Panc1 (cell line): ENCODE results near the gene C19orf53. TPM values are rescaled to one million over a fixed set of nuclear protein-coding genes. Genes with fewer than 3 reads are reported as not detected.

Experiments used
- ATAC-seq: fragments of 200-7000 bp; cut with Tn5 transposase; 2 replicates; pipeline ENCODE4 v1.9.1; 2020; ENCODE audit warnings: mild to moderate bottlenecking, moderate library complexity
- BruUV-seq: library from RNA; stranded (reverse); fragments of 400-500 nt; replicated peaks from 2 replicates; lab custom pipeline; 2021; lab: Mats Ljungman, UMichigan
- CTCF ChIA-PET: fragments of 300-600 bp; sonication (Branson Sonifier 250); formaldehyde crosslinking; loops from one replicate; lab custom pipeline; 2022; ENCODE audit warnings: antibody characterized with exemption; lab: Charles Lee
- POLR2A ChIA-PET: fragments of 300-600 bp; sonication (Branson Sonifier 250); formaldehyde crosslinking; loops from one replicate; lab custom pipeline; 2022; ENCODE audit warnings: antibody characterized with exemption; lab: Charles Lee
- DNase-seq: peaks from one replicate; pipeline ENCODE4 v3.0.0-alpha.2; 2010; ENCODE audit warnings: low read depth, low spot score
- H3K27ac ChIP-seq: 2 replicates; pipeline ENCODE4 v1.5.1; 2011; ENCODE audit warnings: mild to moderate bottlenecking, low read length, inconsistent platforms
- H3K27me3 ChIP-seq: fragments of 200-500 bp; sonication (Bioruptor generic); 2 replicates; pipeline ENCODE4 v1.6.0; 2014; ENCODE audit warnings: low read length, inconsistent platforms; ENCODE audit not compliant: control insufficient read depth, insufficient read depth
- H3K36me3 ChIP-seq: fragments of 200-500 bp; sonication (Bioruptor generic); 2 replicates; pipeline ENCODE4 v1.5.1; 2014; ENCODE audit warnings: inconsistent platforms, mild to moderate bottlenecking, low read length, moderate library complexity; ENCODE audit not compliant: control insufficient read depth, insufficient read depth
- H3K4me1 ChIP-seq: 2 replicates; pipeline ENCODE4 v1.5.1; 2011; ENCODE audit warnings: inconsistent platforms, mild to moderate bottlenecking, low read length, moderate library complexity; ENCODE audit not compliant: control insufficient read depth, insufficient read depth
- H3K4me3 ChIP-seq, 2 experiments: 2 replicates each; pipeline ENCODE4 v1.5.1; 2011 to 2012; ENCODE audit warnings: low read depth in 2 of 2, low read length in 2 of 2, mild to moderate bottlenecking in 2 of 2, inconsistent platforms in 1 of 2, moderate library complexity in 1 of 2
- H3K9me3 ChIP-seq: fragments of 200-500 bp; sonication (Bioruptor generic); 2 replicates; pipeline ENCODE4 v1.5.1; 2014; ENCODE audit warnings: low read depth, mild to moderate bottlenecking, inconsistent platforms, low read length, moderate library complexity; ENCODE audit not compliant: control insufficient read depth, insufficient read depth
- POLR2AphosphoS5 ChIP-seq: IDR thresholded peaks from 2 replicates; pipeline ENCODE4 v1.6.1; 2012; ENCODE audit warnings: mild to moderate bottlenecking, low read depth, low read length, moderate library complexity
- SIN3A ChIP-seq: IDR thresholded peaks from 2 replicates; pipeline ENCODE4 v1.6.1; 2012; ENCODE audit warnings: low read depth, mild to moderate bottlenecking, low read length, moderate library complexity, borderline replicate concordance; ENCODE audit not compliant: insufficient read depth
- TCF7L2 ChIP-seq: IDR thresholded peaks from 2 replicates; pipeline ENCODE4 v1.6.1; 2011; ENCODE audit warnings: mild to moderate bottlenecking, low read depth, low read length, inconsistent platforms
- in situ Hi-C: cut with HindIII; loops from 2 replicates; pipeline ENCODE4 v1.10.0; 2016; ENCODE audit warnings: low sequenced_read_pairs, low pct_unique_long_range_greater_than_20kb
- intact Hi-C: fragments of 100-400 bp; cut with micrococcal nuclease; formaldehyde crosslinking; loops from one replicate; pipeline ENCODE4 v1.10.0; 2022; ENCODE audit not compliant: unreplicated experiment
- total RNA-seq: library from RNA; stranded (reverse); gene quantifications from one replicate; pipeline ENCODE4 v1.2.1, GENCODE V29; 2021; ENCODE audit not compliant: unreplicated experiment
- TF ChIP-seq, protein P1 (sequence below): fragments of 450-650 bp; IDR thresholded peaks from 2 replicates; pipeline ENCODE4 v1.5.1; 2017; ENCODE audit warnings: mild to moderate bottlenecking
- TF ChIP-seq, protein P2 (sequence below), 2 experiments: IDR thresholded peaks; 2 replicates each; pipeline ENCODE4 v1.6.1; 2011 to 2012; ENCODE audit warnings: low read depth in 2 of 2, control low read depth in 1 of 2, low read length in 1 of 2, mild to moderate bottlenecking in 1 of 2, moderate library complexity in 1 of 2; ENCODE audit not compliant: insufficient read depth in 1 of 2

Gene C19orf53
- total RNA-seq, 1 experiment from 2014 or later: 97.2 TPM

DNA sequence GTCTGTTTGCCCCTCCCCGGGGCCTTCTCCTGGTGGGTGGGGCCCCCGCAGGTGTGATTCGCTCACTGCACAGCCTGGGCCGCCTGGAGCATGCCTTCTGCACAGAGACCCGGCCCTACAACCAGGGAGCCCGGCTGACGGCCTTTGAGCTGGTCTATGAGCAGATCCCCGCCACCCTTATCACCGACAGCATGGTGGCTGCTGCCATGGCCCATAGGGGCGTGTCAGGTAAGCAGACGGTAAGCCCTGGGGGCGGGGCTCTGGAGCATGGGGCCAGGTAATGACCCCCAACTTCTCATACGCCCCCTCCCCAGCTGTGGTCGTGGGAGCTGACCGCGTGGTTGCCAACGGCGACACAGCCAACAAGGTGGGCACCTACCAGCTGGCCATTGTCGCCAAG lies 5.7 kb upstream of the C19orf53 start:
- Histone ChIP-seq H3K27ac (no peak overlapping the region), H3K4me3 (no peak overlapping the region), H3K36me3 (no peaks in the 10 kb centered on the region), H3K4me1 (0 out of 2 replicates have a peak, but pooled peaks cover 4% of the 10 kb centered on the region), H3K27me3 (no peaks in the 10 kb centered on the region), H3K9me3 (no peaks in the 10 kb centered on the region)
- no peak for ATAC-seq
- intact Hi-C loops (no loop called here), in situ Hi-C loops (no loop called here)
- ChIA-PET CTCF (no interaction called here), POLR2A (no interaction called here)
- TF ChIP-seq TCF7L2 (no peak), POLR2AphosphoS5 (no peak), SIN3A (no peak)
- TF ChIP-seq, protein P1, sequence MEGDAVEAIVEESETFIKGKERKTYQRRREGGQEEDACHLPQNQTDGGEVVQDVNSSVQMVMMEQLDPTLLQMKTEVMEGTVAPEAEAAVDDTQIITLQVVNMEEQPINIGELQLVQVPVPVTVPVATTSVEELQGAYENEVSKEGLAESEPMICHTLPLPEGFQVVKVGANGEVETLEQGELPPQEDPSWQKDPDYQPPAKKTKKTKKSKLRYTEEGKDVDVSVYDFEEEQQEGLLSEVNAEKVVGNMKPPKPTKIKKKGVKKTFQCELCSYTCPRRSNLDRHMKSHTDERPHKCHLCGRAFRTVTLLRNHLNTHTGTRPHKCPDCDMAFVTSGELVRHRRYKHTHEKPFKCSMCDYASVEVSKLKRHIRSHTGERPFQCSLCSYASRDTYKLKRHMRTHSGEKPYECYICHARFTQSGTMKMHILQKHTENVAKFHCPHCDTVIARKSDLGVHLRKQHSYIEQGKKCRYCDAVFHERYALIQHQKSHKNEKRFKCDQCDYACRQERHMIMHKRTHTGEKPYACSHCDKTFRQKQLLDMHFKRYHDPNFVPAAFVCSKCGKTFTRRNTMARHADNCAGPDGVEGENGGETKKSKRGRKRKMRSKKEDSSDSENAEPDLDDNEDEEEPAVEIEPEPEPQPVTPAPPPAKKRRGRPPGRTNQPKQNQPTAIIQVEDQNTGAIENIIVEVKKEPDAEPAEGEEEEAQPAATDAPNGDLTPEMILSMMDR: no peak
- TF ChIP-seq, protein P2, sequence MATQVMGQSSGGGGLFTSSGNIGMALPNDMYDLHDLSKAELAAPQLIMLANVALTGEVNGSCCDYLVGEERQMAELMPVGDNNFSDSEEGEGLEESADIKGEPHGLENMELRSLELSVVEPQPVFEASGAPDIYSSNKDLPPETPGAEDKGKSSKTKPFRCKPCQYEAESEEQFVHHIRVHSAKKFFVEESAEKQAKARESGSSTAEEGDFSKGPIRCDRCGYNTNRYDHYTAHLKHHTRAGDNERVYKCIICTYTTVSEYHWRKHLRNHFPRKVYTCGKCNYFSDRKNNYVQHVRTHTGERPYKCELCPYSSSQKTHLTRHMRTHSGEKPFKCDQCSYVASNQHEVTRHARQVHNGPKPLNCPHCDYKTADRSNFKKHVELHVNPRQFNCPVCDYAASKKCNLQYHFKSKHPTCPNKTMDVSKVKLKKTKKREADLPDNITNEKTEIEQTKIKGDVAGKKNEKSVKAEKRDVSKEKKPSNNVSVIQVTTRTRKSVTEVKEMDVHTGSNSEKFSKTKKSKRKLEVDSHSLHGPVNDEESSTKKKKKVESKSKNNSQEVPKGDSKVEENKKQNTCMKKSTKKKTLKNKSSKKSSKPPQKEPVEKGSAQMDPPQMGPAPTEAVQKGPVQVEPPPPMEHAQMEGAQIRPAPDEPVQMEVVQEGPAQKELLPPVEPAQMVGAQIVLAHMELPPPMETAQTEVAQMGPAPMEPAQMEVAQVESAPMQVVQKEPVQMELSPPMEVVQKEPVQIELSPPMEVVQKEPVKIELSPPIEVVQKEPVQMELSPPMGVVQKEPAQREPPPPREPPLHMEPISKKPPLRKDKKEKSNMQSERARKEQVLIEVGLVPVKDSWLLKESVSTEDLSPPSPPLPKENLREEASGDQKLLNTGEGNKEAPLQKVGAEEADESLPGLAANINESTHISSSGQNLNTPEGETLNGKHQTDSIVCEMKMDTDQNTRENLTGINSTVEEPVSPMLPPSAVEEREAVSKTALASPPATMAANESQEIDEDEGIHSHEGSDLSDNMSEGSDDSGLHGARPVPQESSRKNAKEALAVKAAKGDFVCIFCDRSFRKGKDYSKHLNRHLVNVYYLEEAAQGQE (IDR thresholded peaks at IDR 0.05; ENCODE audit: insufficient read depth in 1 of 2, low read depth in 2 of 2, low read length in 1 of 2): no peak
- no peak for DNase-seq
- no TSS peak for BruUV-seq

DNA sequence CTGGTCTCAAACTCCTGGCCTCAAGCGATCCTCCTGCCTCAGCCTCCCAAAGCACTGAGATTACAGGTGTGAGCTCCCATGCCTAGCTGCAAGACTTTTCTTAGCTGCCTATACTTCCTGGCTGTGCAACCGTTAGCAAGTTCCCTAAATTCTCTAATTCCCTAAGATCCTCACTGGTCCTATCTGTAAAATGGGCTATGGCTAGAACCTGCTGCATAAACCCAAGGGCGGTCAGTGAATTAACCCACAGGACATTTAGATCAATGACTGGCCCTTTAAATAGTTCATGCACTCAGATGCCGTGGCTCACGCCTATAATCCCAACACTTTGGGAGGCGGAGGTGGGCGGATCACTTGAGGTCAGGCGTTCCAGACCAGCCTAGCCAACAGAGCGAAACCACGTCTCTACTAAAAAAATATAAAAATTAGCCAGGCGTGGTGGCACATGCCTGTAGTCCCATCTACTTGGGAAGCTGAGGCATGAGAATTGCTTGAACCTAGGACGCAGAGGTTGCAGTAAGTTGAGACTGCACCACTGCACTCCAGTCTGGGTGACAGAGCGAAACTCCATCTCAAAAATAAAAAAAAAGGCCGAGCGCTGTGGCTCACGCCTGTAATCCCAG lies 4.1 kb upstream of the C19orf53 start:
- no peaks in the 10 kb centered on the region for H3K27me3 ChIP-seq
- TF ChIP-seq POLR2AphosphoS5 (no peak), TCF7L2 (no peak), SIN3A (no peak)
- TF ChIP-seq, protein P1: no peak
- TF ChIP-seq, protein P2 (IDR thresholded peaks at IDR 0.05; ENCODE audit: insufficient read depth in 1 of 2, low read depth in 2 of 2, low read length in 1 of 2): no peak
- DNase-seq: no peak
- no TSS peak for BruUV-seq
- in situ Hi-C loops: no loop called here
- POLR2A ChIA-PET: no interaction called here
- H3K4me3 ChIP-seq: no peak overlapping the region
- H3K27ac ChIP-seq: no peak overlapping the region
- intact Hi-C loops: no loop called here
- H3K4me1 ChIP-seq: 0 out of 2 replicates have a peak, but pooled peaks cover 4% of the 10 kb centered on the region
- ATAC-seq: no peak
- peaks cover 4% of the 10 kb centered on the region; the same call in 1 of the 2 replicates for H3K36me3 ChIP-seq
- CTCF ChIA-PET: interaction anchor here (0.7 kb wide), 1 partner anchor 65 kb away, joined by 3 read pairs; no protein-coding TSS in a partner anchor
- no peaks in the 10 kb centered on the region for H3K9me3 ChIP-seq
